GM21786 (cell line): Measurements from ENCODE around the gene PAK6.

Experiments
- ATAC-seq: cut with Tn5 transposase; IDR thresholded peaks from one replicate; pipeline ENCODE4 v1.9.1; 2021; ENCODE audit not compliant: unreplicated experiment

Gene PAK6

GRCh38 chr15:40290918-40291574 lies 52.2 kb downstream of the PAK6 start:
- no peak for ATAC-seq

GRCh38 chr15:40292246-40292645 lies 53.4 kb downstream of the PAK6 start:
- ATAC-seq, result no peak

- no peak for ATAC-seq
These were observed 54.1 kb downstream of the PAK6 start for GRCh38 chr15:40293006-40293405.

- no peak for ATAC-seq
These were observed 55.3 kb downstream of the PAK6 start for GRCh38 chr15:40293905-40294895.

DNA sequence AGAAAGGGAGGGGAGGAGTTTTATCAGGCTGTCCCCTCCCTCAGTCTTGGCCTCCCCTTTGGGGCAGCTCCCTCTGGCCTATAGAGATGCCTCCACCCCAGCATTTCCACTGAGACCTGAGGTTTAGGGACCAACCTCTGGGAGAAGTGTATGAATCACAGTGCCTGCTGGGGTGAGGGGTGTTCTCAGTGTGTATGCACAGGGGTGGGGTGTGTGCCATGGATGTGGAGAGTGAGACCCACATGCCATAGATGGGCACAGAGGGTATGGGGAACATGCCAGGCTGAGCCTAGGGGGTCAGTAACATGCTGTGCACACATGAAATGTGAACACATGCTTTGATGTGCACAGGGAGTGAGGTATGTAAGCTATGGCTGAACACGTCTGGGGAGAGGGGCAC lies 56.4 kb downstream of the PAK6 start:
- ATAC-seq, result no peak

- ATAC-seq, result no peak
These were observed 57.2 kb downstream of the PAK6 start for GRCh38 chr15:40295877-40296560.

GRCh38 chr15:40296561-40297230 lies 57.8 kb downstream of the PAK6 start:
- no peak for ATAC-seq

GRCh38 chr15:40297356-40297755 lies 58.5 kb downstream of the PAK6 start:
- ATAC-seq, result no peak

GRCh38 chr15:40298216-40298935 lies 59.5 kb downstream of the PAK6 start:
- no peak for ATAC-seq

DNA sequence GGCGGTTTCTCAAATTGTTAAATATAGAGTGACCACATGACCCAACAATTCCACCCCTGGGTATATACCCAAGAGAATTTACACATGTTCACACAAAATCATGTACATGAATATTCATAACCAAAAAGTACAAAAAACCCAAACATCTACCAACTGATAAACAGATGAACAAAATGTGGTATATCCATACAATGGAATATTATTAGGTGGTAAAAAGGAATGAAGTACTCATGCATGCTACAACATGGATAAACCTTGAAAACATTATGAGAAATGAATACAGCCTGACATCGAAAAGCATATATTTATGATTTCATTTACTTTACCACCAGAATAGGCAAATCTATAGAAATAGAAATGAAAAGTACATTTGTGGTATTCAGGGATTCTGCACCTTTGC lies 61.5 kb downstream of the PAK6 start:
- no peak for ATAC-seq

GRCh38 chr15:40300771-40301170 lies 61.9 kb downstream of the PAK6 start:
- no peak for ATAC-seq

DNA sequence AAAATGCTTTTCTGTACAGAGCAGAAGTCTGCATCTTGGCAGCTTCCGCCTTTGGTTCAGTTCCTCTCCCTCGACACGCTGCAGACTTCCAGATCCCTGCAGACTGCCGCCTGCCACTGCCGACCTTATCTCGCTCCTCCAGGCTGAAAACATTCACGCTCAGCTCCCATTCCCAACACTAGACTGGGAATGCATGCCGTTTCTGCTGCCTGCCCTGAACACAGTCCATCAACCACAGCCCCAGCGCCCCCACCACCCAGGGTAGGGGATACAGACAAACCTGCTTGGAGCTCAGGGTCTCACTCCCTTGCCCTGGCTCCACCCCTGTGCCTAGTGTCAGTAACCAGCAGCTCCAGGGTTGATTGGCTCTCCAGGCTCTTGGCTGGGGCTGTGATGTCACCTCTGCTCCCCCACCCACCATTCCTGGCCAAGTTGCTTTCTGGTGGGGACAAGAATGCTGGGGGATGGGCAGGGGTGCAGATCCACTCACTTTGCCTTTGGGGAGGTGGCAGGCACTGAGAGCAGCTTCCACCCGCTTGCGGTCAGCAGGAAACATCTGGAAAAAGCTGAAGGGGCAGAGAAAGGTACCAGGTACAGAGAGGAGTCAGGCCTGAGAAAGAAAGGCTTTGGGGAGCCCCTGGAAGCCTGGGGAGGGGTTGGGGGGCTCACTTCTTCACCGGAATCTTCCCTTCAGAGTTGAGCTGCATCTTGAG lies 62.8 kb downstream of the PAK6 start:
- ATAC-seq, result no peak

GRCh38 chr15:40302288-40302886 lies 63.5 kb downstream of the PAK6 start:
- ATAC-seq, result no peak

DNA sequence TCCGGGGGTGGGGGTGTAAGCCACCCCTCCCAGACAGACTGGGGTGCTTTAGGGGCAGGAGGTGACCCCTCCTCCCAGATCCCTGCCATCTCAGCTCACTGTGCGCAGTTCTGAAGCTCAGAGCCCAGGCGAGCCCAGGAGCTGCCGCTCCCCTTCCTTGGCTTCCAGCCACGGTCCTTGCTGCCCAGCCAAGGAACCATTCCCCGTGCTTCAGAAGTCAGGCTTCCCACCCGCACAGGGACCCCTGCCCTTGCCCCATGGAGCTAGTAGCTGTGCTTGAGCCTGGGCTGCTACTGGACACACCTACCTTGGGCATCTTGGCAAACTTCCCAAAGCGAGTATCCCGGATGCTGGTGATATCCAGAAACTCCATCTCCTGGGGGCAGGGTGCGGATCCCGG lies 64.1 kb downstream of the PAK6 start:
- no peak for ATAC-seq

- ATAC-seq, result no peak
These were observed 64.7 kb downstream of the PAK6 start for GRCh38 chr15:40303576-40303975.

DNA sequence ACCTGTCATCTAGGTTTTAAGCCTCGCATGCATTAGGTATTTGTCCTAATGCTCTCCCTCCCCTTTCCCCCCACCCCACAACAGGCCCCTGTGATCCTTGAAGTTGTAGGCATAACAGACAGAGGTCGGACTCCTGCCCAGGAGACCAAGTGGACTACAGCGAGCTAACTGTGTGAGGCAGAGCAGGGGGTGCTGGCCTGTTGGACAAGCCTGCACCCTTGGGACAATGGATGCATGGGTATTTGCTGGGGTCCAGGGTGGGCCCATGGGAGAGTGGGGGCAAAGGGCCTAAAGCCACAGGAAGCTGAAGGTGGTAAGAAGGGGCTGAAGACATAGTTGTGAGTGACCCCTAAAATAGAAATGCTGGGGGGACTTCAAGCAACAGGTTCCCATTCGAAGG lies 66.4 kb downstream of the PAK6 start:
- no peak for ATAC-seq

GRCh38 chr15:40306371-40306770 lies 67.5 kb downstream of the PAK6 start:
- ATAC-seq, result no peak

GRCh38 chr15:40306908-40307307 lies 68.0 kb downstream of the PAK6 start:
- ATAC-seq, result no peak

- ATAC-seq, result peak; percentile 54
These were observed 68.8 kb downstream of the PAK6 start, which contains the start of gene PLCB2 for GRCh38 chr15:40307421-40308211. Gene PLCB2 (minus strand): TSS chr15:40307935. CDS start chr15:40307672, 263 bp downstream.
